ENCODE measurements around the gene FAM222A.
A peak's percentile ranks its signal among the peaks of the same experiment; 100 is the strongest.

Gene FAM222A

GRCh38 chr12:109739747-109740693 is 26.4 kb downstream of the FAM222A start:
- no peak for DNase-seq

DNA sequence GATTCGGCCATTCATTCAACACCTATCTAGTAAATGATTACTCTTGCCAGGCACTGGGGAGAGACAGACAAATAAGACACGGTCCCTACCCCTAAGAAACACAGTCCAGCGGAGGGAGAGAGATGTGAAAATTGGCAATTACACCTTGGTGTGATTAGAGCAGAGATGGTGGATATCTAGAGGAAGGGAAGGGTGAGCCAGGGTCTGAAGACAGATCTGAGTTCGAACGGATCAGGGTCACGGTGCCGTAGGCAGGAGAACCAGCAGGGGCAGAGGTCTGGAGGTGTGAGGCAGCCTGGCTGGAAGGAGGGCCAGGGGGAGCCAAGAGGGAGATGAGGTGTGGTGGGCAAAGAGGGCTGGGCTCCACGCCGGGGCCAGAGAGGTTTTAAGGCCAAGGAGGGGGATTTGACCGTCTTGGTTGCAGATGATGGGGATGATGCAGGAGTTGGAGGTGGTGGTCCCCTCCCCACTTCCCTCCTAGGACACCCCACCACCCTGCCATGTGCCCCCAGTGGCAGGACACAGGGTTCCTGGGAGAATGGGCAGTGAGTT is 27.1 kb downstream of the FAM222A start:
- no peak for DNase-seq

- no peak for DNase-seq
Observed at GRCh38 chr12:109741286-109741969, 27.8 kb downstream of the FAM222A start.

GRCh38 chr12:109741970-109742703 is 28.5 kb downstream of the FAM222A start:
- DNase-seq = no peak

GRCh38 chr12:109743076-109743910 is 29.7 kb downstream of the FAM222A start:
- DNase-seq = no peak

DNA sequence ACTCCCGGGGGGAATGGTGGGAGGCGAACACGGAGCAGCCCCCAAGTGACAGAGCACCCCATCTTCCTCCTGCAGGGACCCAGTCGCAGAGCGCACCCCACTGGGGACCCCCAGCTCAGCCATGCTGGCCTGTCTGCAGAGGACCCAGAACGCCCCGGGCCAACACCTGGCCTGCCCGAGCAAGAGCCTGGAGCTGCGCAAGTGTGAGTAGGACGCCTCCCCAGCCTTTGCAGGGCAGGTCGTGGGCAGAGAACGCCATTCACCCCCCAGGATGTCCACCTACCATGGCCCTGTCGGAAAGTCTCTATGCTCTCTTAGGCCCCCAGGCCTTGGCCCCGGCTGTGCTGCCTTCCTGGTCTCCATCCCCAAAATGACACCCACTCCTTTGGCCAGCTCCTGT is 30.4 kb downstream of the FAM222A start:
- no peak for DNase-seq

DNA sequence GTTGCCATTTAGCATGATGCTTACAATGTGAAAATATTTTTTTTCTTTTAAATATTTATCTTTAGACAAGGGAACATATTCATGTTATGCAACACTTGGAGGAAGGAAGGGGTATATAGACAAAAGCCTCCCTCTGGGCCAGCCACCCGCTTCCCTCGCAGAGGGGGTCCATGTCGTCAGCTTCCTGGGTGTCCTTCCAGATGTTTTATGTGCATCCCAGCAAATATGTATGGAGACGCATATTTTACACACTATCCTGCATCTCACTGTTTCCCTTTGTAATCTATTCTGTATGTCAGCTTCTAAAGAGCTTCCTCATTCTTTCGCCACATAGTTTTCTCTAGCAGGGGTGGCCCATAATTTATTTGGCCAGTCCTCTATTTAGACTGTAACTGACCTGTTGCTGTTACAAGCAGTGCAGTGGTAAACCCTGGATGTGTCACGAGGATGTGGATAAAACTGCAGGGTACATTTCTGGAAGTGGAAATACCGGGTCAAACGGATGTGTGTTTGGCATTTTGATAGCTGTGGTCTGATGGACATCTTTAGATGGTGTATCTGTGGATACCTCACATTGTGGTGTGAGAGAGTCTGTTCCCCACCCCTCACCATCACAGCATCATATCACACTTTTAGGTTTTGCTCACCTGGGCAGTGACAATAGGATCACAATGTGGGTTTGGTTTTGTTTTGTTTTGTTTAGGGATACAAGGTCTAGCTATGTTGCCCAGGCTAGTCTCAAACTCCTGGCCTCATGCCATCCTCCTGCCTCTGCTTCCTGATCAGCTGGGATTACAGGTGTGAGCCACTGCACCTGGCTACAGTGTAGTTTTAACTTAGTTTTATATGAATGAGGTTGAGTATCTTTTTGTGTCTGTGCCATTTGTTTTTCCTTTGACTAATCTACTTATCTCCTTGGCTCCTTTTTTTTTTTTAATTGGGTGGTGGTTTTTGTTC is 31.6 kb downstream of the FAM222A start:
- DNase-seq = no peak

- no peak for DNase-seq
Observed at GRCh38 chr12:109752117-109753053, 38.8 kb downstream of the FAM222A start.

DNA sequence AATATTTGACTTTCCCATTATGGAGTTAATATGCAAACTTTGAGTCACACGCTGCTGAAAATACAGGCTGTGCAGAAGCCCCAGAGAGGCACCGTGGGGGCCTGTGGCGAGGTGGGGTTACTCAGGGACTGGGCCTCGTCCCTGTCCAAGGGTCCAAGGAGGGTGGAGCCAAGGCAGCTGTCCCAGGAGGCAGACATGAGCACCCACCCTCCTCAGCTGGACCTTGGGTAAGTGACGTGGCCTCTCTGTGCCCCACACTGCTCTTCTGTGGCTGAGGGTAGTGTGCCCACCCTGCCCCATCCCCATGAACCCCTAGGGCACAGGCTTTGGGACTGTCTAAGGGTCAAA is 39.4 kb downstream of the FAM222A start:
- DNase-seq = no peak

DNA sequence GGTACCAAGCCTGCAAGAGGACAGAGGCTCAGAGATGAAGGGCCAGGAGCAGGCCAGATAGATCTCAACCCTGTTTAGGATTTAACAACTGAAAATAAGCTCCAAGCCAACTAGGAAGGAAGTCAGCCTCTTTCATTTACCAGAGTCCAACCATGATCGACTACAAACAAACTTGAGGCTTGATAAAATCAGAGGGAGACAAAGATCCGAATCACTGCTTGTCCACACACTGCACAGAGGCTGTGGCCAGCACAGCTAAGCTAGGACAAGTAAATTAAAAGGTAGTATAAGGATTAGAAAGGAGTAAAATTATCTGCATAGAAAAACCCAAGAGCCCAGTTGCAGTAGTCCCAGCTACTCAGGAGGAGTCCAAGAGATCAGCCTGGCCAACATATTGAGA is 40.3 kb downstream of the FAM222A start:
- no peak for DNase-seq

GRCh38 chr12:109756457-109756856 is 42.8 kb downstream of the FAM222A start:
- DNase-seq = no peak

DNA sequence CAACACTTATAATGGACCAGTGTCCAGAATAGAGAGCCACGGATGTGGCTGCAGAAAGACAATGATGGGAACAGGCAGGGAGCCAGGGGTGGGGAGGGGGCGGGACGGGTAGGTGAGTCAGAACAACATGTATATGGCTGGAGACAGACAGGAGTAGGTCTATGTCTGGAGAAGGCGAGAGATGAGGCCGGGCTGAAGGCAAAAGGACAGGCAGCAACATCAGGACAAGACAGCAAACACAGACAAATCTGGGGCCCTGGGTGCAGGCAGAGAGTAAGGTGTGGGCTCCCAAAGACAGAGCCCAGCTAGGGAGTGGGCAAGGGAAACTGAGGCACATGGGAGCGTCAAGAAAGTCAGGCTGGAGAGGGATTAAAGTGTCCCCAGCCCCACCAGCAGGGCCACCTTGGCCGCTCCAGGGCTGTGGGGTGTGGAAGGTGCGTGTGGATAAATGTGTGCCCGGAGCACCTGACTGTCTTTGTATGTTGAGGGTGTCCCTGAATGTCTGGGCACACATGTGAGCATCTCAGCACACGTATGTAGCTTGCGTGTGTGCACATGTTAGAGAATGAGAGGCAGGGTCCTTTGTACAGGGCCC is 44.1 kb downstream of the FAM222A start:
- DNase-seq = no peak

GRCh38 chr12:109758426-109759420 is 45.1 kb downstream of the FAM222A start:
- DNase-seq = no peak

DNA sequence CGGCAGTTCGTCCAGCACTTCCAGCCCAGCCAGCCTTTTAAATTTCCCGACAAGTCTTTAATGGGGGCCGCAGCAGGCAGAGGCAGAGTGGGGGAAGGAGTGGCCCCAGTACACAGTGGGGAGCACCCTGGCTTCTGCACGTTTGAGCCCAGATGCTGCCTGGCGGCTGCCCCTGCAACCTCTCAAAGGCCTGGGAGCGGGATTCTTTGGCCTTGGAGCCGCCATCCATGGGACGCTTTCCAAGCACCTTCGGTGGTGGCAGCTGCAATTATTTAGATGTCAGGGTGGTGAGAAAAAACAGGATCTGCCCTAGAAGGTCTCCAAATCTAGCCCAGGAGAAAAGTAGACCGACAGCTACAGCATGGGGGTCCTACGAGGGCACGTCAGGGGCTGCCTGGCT is 46.0 kb downstream of the FAM222A start:
- DNase-seq = no peak

DNA sequence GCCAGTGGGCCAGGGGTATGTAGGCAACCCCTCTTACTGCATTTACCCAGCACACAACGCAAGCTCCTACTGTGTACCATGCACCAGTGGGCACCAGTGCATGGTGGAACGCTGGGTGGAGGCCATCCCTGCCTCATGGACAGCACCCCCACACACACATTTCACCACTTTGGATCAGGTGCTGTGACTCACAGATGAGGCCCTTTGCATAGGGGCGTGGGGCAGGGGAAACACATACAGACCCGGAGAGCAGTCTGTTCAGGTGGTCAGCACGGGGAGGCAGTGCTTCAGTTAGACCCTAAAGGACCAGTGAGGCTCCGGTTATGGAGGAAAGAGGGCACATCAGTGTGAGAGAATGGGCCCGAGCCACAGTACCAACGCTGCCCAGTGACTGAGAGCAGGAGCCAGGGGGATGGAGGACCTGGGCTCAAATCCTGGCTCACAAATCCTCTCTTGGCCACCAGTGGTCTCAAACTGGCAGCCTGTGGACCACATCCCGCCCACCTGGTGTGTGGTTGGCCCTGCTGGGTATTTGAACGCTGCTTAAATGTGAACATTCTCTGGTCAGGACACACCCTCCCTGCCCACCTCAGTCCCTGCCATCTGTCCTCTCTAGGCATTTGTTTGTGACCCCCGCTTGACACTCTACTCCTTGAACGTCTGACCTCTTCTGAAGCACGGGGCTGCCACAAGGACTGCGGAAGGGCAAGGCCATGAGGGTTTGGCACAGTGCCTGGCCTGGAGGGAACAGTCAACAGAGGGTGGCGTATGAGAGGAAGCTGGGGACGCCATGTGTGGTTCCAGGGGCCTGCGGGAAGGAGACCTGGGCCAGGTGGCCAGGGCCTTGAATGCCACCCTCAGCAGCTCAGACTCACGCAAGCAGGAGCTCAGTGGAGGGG is 46.7 kb downstream of the FAM222A start:
- DNase-seq = peak; percentile 86 to 89

DNA sequence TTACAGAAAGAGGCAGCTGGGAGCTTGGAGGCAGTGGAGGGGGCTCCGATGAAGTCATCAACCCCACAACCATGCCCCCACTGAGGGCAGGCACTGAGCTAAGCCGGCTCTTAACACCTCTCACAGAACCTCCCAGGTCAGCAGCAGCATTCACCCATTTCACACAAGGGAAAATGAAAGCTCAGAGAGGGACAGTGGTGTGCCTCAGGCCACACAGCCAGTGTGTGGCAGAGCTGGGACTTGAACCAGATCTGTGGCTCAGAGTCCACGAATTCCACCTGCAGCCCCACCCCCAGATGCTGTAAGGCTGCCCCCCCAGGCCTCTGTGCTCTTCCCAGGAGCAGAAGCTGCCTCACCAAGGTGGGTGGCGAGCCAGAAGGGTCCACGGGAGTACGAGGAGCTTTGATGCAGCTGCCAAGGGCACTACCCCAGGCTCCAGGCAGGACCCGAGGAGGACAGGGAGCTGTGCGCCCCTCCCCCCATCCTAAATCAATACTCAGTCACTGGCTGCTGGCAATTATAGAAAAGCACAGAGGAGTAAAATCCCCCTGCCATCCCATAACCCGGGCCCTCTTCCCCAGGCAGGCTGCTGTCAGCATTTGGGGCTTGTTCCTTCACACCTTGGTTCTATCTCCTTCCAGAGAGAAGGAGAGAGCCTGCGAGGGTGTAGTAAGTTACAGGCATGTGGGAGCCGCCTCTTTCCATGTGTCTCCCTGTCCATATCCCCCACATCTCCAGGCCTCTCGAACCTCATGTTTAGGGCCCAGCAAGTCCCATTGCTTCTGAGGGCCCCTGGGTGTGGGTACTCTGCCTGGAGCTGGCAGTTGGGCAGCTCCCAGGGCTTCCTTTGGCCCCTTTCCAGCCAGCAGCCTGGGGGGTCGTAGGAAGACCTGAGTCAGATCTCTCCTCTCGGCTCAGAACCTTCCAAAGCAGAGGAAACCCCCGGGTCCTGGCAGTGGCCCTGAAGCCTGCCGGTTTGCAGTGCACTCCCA is 47.6 kb downstream of the FAM222A start:
- no peak for DNase-seq

Measured in SHP77 (cell line).